ENCODE measurements around the gene TAF4.

Gene TAF4

GRCh38 chr20:62053465-62054196 lies 12.1 kb downstream of the TAF4 start:
- TF ChIP-seq OSR1 (CRISPR knock-in tag; IDR thresholded peaks at IDR 0.05): no peak
- ATAC-seq: no peak

- ATAC-seq: no peak
- TF ChIP-seq ESRRG (CRISPR knock-in tag; IDR thresholded peaks at IDR 0.05) (no peak), SNAI2 (CRISPR knock-in tag; IDR thresholded peaks at IDR 0.05) (no peak), CSRNP3 (CRISPR knock-in tag; IDR thresholded peaks at IDR 0.05) (no peak), ZC3H10 (CRISPR knock-in tag; IDR thresholded peaks at IDR 0.05) (no peak), RARB (CRISPR knock-in tag; IDR thresholded peaks at IDR 0.05) (no peak), ARNTL (CRISPR knock-in tag; IDR thresholded peaks at IDR 0.05; ENCODE audit: borderline replicate concordance, low read depth) (no peak), BACH2 (CRISPR knock-in tag; IDR thresholded peaks at IDR 0.05; ENCODE audit: borderline replicate concordance) (no peak), PATZ1 (CRISPR knock-in tag; IDR thresholded peaks at IDR 0.05; ENCODE audit: borderline replicate concordance) (no peak), TOX (CRISPR knock-in tag; IDR thresholded peaks at IDR 0.05; ENCODE audit: borderline replicate concordance) (no peak), ZNF70 (CRISPR knock-in tag; IDR thresholded peaks at IDR 0.05) (no peak), PPARA (CRISPR knock-in tag; IDR thresholded peaks at IDR 0.05; ENCODE audit: borderline replicate concordance) (no peak), ZFP3 (CRISPR knock-in tag; IDR thresholded peaks at IDR 0.05) (no peak), ZNF565 (CRISPR knock-in tag; conservative IDR thresholded peaks at IDR 0.05; ENCODE audit: low read depth) (no peak), ZFP30 (CRISPR knock-in tag; IDR thresholded peaks at IDR 0.05) (no peak), TSHZ2 (CRISPR knock-in tag; IDR thresholded peaks at IDR 0.05) (no peak), POU6F1 (CRISPR knock-in tag; IDR thresholded peaks at IDR 0.05; ENCODE audit: borderline replicate concordance, low read depth) (no peak), TCF4 (CRISPR knock-in tag; IDR thresholded peaks at IDR 0.05; ENCODE audit: borderline replicate concordance) (no peak)
Observed at GRCh38 chr20:62052842-62053464, 12.7 kb downstream of the TAF4 start.

- no peak for ATAC-seq
- TF ChIP-seq POU6F1 (CRISPR knock-in tag; IDR thresholded peaks at IDR 0.05; ENCODE audit: borderline replicate concordance, low read depth) (no peak), ZFP3 (CRISPR knock-in tag; IDR thresholded peaks at IDR 0.05) (no peak), CSDC2 (CRISPR knock-in tag; IDR thresholded peaks at IDR 0.05) (no peak), ZC3H10 (CRISPR knock-in tag; IDR thresholded peaks at IDR 0.05) (no peak), TOX (CRISPR knock-in tag; IDR thresholded peaks at IDR 0.05; ENCODE audit: borderline replicate concordance) (no peak), TSHZ2 (CRISPR knock-in tag; IDR thresholded peaks at IDR 0.05) (no peak), ZNF8 (CRISPR knock-in tag; IDR thresholded peaks at IDR 0.05) (no peak), CSRNP3 (CRISPR knock-in tag; IDR thresholded peaks at IDR 0.05) (no peak), PPARA (CRISPR knock-in tag; IDR thresholded peaks at IDR 0.05; ENCODE audit: borderline replicate concordance) (no peak)
Observed at GRCh38 chr20:62052336-62052841, 13.3 kb downstream of the TAF4 start.
